Activated CD4-positive, alpha-beta T cell treated with anti-CD3 and anti-CD28 coated beads, Interleukin-10, Interleukin-2, amounts not matched to agents 100 ng/mL and 50 ng/mL, durations not matched to agents 16 hours and 8 hours (primary cell): ENCODE results near the gene PWWP2A.

Experiments used
- DNase-seq: peaks from one replicate; pipeline ENCODE4 v3.0.0-alpha.2; 2020

Gene PWWP2A

DNA sequence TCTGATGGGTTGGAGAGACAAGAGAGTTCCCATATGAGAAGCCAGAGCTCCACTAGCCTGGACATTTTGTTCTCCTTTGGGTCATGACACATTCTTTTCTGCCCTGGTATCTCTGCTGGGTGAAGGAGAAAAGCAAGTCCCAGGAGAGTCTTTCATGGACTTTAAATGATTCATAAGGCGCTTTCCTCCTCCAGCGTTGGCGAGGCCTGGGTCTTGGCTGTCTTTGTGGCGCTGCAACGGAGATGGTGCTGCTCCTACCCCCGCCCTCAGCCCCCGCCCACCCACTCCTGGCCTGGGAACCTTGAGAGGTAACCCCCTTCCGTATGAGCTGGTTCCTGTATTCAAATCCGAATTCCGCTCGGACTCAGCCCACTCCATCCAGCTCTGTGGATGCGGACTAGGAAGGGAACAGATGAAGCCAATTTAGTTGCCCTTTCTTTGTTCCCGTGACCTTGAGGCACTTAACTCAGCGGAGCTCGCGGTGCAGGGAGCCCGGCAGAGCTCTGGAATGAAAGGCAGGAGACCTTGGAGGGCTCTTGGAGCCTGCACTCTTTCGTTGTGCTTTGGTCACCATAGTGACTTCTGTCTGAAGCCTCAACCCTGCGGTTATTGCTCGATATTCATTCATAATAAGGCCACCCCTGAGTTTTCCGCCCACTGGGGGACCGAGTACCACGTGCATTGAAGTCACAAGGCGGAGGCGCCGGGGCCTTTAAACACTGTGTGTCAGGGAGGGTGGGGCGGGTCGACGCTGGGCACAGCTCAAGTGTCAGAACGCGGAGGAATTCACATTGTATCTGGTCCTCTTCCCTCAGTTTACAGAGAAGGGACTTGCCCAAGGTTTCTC, 14.0 kb upstream of the PWWP2A start:
- no peak for DNase-seq

DNA sequence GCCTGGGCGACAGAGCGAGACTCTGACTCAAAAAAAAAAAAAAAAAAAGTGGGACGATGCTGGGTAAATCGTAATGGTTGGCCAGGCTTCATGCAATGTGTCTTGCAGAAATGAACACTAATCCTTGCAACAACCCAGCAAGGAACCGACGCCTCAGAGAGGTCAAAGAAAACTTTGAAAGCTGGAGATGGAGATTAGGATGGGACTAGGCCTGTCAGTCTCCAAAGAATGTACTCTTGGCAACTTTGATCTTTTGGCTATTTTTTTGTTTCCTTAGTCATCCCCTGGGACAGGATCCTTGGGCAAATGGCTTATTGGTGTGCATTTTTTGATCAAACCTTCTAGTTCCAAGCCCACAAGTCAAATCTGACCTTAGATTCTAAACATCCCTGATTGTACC, 10.6 kb upstream of the PWWP2A start:
- DNase-seq = no peak

DNA sequence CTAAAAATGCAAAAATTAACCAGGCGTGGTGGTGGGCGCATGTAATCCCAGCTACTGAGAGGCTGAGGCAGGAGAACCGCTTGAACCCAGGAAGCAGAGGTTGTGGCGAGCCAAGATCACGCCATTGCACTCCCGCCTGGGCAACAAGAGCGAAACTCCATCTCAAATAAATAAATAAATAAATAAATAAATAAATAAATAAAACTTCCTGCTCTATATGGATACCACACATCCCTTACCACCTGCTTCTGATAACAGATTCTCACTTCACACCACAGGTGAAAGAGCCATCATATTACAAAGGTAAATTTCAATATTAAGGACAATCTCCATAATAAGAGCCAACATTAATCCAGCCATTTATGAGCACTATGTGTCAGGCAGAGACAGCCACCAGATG, 9.4 kb upstream of the PWWP2A start:
- no peak for DNase-seq

DNA sequence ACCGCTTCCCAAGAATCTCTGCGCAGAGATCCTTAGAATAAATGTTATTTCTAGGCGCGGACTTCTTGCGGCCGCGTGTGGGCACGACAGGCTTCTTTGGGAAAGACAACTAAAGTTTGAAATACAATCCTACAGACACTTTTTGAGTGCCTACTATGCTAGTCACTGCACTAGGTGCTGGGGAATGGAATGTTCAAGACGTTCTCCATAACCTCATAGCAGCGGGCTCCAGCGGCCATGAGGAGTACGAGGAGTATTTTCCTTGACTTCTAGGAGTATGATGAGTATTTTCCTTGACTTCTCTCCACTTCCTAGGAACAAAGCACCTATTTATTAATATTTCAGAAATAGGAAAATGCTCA, 636 bp upstream of the PWWP2A start:
- no peak for DNase-seq

DNA sequence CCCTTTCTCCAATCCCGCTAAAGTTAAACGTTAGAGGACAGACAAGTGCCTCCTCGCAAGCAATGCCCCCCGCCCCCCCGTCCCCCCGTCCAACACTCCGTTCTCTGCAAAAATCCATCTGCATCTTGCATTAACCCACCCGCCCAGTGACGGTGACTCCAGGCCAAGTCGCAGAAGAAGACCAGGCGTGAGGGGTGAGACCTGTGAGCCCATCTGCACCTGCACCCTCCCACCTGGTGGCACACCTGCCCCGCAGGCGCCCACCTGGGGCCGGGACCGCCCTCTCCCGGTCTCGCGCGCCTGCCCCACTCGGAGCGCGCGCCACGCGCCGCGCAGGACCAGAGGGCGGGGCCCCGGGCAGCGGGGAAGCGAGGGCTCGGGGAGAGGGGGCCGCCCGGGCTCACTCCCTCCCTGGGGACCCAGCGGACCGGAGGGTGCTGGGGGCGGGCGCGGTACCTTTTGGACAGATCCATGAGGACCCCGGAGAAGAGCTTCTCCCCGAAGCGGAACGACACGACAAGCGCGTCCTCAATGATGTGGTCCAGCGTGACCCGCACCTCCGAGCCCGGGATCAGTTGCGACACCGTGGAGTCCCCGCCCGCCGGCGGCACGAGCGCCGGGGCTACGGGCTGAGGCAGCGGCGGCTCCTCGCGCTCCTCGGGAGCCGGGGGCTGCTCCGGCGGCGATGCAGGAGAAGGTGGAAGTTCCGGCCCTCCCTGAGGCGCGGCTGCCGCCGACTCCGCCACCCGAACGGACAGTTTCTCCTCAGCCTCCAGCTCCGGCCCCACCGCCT, 705 bp downstream of the PWWP2A start:
- DNase-seq = peak; percentile 41

DNA sequence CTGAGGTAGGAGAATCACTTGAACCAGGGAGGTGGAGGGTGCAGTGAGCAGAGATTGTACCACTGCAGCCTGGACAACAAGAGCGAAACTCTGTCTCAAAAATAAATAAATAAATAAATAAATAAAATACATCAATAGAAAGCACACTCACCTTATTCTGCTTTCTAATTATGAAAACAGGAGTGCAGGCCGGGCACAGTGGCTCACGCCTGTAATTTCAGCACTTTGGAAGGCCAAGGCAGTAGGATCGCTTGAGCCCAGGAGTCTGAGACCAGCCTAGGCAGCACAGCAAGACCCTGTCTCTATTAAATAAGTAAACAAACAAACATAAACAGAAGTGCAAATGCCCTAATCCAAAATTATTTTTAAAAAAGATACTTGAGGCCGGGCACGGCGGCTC, 2.3 kb downstream of the PWWP2A start:
- DNase-seq = no peak

DNA sequence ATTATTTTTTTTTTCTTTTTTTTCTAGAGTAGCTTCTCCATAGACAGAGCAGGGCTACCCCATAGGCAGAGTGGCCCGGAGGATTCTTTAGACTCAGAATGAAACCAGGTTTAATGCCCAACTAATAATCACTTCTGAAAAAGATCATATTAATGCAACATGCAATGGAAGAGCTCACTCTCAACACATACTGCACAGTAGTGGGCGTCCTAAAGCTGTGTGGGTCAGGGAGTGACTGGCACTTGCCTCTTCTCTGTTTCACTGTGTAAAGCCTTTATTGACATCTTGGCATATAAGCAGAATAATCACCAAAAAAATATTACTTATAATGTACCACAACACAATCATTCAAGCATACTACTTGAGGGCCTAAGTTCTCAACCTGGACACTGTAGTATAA, 11.1 kb downstream of the PWWP2A start:
- DNase-seq = no peak

DNA sequence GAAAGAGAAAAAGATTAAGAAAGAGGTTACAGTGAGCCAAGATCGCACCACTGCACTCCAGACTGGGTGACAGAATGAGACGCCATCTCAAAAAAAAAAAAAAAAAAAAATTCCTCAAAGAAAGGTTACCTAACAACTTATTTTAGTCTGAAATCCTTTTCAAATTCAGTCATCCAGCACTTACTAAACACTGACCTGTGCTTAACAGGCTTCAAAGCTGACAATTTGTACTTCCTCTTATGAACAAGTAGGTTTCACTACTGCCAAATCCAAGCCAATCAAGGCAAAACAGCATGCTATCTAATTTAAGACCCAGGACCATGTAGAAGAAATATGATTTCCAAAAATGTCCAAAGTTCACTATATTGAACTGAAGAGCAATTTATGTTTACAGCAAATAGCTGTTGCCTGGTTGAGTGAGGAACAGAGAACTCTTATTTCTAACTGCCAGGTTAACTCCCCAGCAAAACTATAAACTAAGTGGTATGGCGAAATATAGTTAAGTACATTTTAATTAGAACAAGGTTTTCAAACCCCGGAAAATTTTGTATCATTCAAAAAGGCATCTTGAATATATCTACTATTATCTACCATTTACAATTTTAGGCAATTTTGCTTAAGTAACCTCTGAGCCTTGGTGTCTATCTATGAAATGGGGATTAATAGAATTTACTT, 13.4 kb downstream of the PWWP2A start:
- peak; percentile 9 for DNase-seq

DNA sequence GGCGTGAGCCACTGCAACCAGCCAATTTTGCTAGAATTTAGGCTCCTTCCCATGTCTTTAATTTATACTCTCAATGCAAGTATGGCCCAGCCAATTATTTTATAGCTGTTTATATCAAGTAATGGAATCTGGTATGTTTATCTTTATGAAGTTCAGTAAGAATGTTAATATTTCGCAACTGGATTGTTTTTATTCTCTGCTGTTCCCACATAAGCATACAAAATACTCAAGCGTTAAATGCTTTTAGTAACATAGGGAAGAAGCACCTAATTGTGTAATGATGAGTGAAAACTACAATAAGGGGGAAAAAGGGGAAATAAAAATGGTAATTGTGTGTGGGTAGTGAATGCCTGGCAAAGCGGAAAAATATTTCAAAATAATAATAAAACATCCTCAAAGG, 21.3 kb downstream of the PWWP2A start:
- DNase-seq = no peak

DNA sequence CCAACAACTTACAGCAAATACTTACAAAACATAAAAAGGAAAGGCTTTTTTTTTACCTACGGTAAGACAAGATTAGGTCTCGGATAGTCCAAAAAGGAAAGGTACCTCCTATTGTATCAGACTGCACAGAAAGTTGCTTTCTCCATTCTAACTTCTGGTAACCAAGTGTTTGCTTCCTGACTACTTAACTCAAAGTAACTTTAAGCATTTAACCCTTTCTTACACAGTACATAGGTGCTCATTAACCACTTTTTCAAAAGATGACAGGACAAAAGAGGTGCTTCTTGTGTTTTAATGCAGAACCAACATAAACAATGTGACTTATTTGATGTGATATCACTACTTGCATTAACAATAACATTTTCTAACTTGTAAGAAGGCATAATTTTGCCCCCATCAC, 23.1 kb downstream of the PWWP2A start:
- DNase-seq = no peak

DNA sequence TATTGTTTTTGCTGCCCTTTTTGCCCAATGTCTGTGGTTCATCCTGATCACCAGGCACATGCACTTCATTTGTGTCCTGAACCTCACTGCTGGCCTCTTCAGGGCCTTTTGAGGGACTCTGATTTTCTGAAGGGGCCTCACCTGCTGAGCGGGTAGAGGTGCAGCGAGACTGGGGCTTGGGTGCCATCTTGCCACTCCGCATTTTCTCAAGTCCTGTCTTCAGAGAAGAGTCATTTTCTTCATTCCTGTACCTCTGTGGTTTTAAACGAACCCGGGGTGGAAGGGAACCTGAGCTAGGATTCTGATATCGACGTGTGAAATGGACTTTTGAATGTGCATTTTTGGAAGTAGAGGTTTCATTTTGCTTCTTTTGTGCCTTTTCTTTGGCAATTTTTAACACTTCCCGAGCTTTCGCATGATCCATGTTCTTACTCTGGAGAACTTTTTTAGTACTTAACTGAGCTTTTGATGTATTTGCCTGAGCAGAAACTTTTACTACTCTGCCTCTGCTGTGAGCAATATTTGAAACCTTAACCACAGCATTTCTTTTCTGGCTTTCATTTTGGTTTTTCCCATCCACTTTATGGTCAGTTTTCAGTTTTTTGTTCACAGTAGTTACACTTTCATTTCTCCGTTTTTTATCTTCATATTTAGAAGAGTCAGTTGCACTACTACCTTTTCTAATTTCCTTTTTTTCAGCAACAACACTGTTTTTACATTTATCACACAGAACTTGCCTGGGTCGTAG, 26.1 kb downstream of the PWWP2A start:
- DNase-seq = peak; percentile 20

DNA sequence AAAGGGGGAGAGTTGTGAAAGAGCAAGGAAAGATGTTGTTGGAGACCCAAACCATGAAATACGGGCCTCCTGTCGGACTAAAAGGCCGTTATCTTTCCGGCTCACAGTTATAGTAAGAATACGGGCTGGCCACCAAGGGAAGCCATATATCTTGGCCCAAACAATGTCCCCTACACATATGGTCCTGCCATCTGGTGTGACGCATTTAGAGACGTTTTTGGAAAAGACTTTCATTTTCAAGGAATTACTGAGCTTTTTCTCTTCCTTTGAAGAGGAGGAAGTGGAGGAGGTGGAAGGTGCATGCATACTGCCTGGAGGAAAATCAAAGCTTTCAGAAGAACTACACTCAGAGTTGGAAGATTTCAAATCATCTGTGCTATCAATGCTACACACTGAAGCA, 26.7 kb downstream of the PWWP2A start:
- no peak for DNase-seq

DNA sequence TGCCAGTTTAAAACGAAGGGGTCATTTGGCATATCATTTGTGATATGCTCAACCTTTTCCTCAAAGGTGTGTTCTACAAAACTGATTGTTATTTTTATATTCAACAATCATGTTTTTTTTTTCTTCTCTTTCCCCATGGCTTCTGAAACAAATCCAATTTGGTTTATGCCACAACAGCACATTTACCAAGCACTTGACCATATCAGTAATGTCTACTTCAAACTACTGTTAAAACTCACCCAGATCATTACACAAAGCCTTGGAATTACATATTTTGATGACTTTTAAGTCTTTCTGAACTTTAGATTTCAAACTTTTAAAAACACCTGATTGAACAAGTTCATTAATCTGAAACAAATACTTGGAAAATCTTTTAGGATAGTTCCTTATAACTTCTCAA, 29.2 kb downstream of the PWWP2A start:
- DNase-seq = no peak

DNA sequence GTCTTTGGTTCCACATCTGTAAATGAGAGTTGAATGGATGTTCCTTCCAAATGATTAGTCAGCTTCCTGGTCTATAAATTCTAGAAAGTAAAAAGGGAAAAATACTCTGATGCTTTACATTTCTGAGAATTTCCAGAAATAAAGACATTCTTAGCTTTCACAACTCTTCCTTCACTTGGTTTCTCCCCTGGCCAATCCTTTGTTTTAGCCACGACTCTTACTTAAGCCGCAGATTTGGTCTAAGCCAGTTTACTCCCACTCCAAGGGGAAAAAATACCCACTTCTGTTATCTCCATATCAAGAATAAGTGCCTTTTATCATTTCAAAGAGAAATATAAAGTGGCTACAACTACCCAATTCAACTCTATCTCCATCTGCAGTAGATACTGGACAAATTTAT, 29.7 kb downstream of the PWWP2A start:
- DNase-seq = no peak

DNA sequence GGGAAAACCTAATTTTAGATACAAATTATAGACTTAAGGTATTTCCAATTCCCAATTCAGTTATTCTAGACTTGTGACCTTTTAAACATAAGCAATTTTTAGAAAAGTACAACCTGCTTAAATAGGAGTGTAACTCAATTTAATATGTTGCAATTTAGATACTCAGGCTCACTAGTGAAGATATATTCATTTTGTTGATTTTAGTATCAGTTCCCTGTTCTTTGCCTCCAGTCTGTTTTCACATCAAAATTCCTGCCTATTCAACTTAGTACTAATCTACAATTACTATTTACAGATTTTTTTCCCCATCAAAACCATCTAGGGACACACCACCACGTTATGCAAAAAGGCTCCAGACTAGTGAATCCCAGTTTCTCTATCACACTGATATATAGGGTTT, 30.4 kb downstream of the PWWP2A start:
- DNase-seq = no peak

DNA sequence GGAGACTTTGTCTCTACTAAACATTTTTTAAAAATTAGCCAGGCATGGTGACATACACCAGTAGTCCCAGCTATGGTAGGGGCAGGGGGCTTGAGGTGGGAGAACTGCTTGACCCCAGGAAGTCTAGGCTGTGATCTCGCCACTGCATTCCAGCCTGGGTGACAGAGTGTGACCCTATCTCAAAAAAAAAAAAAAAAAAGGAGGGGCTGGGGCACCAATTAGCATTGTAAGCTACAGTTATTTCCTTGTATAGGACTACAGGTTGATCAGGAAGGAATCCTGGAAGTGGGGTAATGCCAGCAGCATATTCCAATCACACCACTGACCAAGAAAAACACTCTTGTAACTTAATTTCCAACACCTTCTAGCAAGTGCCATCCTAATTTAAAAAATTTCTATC, 32.1 kb downstream of the PWWP2A start:
- DNase-seq = no peak

DNA sequence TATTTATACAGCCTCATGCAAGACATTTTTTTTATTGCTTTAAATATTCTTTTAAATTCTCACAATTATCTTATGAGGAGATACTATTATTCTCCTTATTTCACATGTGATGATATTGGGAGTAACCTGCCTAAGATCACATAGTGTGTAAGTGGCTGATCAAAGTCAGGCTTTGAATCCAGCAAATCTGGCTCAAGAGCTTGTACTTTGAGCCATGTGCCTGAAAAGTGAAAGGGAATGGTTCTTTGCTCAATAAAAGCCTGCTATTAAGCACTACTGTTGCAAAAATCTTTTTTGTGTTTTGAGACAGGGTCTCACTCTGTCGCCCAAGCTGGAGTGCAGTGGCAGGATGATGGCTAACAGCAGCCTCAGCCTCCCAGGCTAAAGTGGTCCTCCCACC, 35.1 kb downstream of the PWWP2A start:
- no peak for DNase-seq

DNA sequence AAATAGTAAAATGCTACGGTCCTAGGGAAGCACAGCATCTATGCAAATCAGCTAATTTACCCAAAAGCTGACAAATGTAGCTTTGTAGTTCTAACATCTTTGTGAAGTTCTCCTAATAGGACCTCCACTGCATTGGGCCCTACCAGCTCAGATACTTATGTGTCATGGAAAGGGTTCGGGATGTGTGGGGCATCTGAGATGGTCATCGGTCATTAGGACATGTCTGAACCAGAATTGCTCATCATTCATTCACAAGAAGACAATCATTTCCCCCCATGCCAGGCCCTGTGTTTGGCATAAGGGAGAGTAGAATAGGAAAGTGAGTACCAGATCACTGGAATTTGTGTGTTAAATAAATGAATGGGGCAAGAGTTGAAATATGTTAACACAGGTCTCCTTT, 35.7 kb downstream of the PWWP2A start:
- no peak for DNase-seq

DNA sequence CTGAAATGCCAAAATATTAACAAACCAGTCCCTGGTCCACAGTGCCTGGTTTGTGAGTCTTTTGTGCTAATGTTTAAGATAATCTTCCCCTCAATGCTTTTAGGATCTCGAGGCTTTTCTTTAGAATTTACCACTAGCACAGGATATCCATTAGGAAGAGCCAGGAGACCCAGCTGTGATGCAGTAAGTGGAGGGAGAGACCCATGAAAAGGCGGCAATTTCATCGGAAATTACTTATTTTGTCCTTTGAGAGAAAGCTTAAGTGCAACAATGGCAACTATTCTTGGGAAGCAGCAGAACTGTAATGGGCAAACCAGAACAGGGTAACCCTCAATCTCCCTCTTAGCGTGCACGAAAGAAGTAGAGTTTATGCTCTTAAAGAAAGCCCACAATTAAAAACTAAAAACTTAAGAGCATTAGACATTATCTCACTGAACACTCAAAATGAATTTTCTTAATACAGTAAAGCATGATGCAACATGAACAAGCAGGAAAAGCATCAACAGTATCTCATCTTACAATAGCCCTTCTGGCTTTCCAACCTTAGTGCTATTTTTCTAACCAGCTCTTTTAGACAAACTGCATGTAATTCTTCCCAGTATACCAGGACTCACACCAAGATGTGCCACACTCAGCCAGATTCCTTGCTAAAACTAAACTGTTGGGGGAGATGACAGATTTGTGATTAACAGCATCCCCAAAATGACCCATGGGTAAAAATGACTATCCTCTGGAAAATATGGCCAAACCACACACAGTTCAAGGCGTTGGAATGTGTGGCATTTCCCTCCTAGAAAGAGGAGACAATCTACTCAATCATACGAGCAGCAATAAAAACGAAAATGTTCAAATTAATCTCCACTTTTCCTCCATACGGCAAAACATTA, 36.4 kb downstream of the PWWP2A start:
- no peak for DNase-seq

DNA sequence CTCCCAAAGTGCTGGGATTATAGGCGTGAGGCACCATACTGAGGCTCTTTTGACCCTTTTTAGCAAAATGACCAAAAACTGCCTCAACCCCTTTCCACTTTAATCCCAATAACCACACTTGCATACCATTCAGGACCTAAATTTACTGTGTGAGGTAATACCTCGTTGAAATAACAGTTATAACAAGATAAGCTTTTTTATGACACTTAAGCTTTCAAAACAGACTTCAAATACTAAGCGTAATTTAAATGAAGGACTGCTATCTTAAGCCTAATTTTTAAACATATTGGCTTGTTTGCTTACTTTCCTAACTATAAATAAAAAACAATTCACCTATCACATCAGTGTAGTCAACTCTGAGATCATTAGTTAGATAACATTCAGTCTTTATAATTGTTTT, 37.8 kb downstream of the PWWP2A start:
- DNase-seq = no peak

DNA sequence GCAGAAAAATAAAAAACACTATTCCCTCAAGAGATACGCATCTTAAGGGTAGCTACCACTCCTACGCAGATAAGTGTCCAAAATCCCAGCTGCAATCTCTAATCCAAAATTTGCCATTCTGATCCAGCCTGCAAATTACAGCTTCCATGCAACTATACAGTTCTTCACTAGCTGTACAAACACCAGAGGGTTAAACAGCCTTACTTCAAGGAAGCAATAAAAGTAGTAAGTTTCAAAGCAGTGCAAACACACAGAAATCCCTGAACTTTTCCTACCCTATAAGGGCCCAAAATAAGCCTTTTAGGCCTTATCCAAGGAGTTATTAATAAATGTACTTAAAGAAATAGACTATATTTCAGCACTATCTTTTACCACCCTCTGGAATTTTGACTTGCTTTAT, 39.5 kb downstream of the PWWP2A start:
- no peak for DNase-seq

DNA sequence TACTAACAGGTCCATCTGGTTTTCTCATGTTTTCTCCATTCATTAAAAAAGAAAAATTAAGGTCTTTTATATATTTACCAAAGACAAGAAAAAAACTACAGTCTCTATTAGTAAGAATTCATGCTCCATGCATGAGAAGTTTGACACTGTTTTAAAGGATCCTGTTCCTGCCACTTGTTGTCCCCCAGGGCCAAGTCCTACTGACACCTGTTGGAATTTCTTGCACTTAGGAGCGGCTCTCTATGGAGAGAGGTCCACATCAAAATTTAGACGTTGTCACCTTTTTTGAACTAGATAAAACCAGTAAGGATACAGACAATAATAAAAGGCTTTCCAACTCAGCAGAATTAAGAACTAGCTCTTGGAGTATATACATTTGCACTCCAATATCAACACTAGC, 42.3 kb downstream of the PWWP2A start:
- DNase-seq = no peak
